ENCODE data around the gene RNF212B.
"Not testable (repeated sequence)": the region's sequence is repeated elsewhere in the genome, so short reads cannot be mapped to it uniquely, and the experiment has no call there.

Gene RNF212B

DNA sequence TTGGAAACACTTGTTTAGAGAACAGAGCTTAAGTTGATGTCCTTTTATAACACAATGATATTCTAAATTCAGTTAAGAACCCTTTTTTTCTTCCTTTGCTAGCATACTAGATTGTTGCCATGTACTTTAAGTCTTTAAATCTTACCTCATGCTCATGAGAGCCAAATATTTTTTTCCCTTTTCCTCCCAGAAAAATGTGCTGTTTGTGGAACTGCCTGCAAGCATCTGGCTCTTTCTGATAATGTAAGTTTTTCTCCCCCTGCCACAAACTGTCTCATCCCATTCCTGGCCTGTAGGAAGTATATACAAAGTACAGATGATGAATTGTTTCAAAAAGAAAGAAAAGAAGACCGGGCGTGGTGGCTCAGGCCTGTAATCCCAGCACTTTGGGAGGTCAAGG is 5.3 kb downstream of the RNF212B start:
- no peak for DNase-seq (ENCODE audit: low read depth)

- DNase-seq (ENCODE audit: low read depth), result no peak
Measured at GRCh38 chr14:23245282-23245681, 7.5 kb downstream of the RNF212B start.

DNA sequence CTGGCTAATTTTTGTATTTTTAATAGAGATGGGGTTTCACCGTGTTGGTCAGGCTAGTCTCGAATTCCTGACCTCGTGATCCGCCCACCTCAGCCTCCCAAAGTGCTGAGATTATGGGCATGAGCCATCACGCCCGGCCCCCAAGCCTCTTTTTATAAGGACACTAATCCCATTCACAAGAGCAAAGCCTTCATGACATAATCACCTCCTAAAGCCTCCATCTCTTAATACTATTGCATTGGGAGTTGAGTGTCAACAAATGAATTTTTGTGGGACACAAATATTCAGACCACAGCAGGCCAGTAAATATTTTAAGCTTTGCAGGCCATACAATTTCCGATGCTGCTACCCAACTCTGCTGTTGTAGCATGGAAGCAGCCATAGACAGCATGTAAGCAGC is 10.9 kb downstream of the RNF212B start:
- DNase-seq (ENCODE audit: low read depth), result no peak

DNA sequence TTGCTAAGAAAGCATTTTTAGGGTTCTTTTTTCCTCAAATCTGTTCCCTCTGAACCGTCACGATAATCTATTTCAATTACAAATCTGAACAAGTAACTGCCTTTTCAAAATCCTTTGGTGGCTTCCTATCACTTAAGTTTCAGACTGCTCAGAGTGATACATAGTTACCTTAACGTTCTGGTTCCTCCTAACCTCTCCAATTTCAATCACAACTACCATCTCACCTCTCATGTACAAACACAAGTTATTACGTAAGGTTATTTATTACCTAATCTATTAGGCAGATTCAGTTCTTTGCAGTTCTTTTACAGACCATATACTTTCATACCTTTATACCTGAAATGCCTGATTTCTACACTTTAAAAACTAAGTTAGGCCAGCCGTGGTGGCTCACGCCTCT is 12.1 kb downstream of the RNF212B start:
- DNase-seq (ENCODE audit: low read depth), result no peak

DNA sequence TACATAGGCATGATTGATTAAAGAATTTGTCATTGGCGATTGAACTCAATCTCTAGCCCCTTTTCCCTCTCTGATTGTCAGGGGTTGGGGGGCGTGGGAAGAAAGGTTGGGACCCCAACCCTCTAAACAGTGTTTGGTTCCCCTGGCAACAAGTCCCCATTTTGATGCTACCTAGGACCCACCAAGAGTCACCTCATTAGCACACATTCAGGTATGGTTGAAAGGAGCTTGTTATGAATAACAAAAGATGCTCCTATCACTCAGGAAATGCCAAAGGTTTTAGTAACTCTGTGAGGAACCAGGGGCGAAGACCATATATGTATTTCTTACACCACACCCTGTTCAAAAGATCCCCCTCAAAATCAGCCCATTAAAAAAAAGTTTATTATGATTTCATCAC is 14.3 kb downstream of the RNF212B start:
- DNase-seq (ENCODE audit: low read depth), result no peak

DNA sequence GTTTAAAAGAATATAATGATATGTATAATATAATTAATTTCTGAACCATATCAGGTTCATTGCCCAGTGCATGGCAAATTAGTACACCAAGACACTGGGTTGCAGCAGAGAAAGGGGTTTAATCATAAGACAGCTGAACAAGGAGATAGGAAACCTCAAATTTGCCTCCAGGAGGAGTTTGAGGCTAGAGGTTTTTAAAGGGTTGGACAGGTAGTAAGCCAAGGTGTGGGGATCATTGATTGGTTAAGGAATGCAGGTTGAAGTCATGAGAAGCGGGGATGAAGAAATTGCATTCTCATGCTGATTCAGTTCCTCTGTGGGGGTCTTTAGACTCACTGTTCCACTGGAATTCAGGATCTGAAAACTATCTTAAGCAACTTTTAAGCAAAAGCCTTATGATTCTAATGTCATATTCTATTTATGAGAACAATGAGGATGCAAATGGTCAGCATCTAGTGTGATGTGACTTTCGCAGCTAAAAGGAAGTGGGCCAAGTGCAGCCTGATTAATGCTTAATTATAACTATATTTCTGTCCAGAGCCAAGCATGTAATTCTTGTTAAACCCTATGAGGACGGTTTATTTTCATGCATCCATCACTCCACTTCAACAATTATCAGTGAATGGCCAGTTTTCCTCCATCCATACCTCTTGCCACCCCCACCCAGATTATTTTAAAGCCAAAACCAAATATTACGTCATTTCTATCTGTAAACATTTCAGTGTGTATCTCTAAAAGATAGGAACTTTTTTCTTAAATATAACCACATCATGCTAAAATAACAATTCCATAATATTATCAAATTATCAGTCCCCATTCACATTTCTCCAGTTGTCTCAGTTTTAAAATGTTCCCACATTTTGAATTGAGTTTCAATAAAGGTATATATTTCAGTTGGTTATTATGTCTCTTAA is 14.9 kb downstream of the RNF212B start:
- DNase-seq (ENCODE audit: low read depth), result no peak

DNA sequence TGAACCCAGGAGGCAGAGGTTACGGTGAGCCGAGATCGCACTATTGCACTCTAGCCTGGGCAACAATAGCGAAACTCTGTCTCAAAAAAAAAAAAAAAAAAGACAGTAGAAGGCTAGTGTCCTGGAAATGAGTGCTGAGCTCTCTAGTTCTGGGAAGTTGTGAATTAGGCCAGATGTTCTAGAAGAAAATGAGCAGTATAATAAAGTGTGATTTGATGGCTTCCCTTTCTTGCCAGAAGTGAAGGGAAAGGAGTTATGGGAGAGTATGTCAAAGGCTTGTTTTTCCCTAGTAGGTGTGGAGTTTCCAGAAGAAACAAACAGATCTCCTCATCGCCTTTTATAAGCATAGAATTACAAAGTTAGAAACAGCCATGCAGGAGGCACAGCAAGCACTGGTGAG is 20.5 kb downstream of the RNF212B start:
- no peak for DNase-seq (ENCODE audit: low read depth)

DNA sequence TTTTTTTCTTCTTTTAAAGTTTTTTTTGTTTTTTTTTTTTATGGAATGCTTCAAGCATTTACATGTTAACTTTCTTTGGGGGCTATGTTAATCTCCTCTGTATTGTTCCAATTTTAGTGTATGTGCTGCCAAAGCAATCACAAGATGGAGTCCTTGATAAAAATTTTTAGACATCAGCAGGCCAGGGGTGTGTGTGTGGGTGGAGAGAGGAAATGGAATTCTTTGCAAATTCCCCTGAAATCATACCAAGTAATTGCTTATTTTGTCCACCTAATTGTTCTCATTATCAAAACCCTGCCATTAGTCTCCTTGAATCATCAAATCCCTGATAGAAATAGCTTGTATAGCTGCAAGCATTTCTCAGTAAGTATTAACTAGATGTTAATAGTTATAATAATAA is 21.7 kb downstream of the RNF212B start:
- DNase-seq (ENCODE audit: low read depth), result no peak

DNA sequence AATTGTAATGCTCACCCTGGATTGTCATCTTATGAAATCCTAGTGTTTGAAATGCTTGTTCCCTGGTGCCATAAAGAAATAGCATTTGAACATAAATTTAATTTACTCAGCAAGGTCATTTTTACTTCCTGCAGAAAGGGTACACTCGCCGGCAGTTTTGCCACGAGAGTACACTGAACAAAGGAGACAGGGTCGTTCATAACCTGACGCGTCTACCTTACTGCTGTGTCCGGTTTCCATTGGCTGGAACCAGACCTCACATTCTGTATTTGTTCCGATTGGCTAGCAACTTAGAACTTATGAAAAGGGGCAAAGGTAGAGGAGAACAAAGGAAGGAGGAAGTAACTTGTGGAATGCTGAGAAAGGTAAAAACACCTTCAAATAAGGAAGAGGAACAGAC is 23.1 kb downstream of the RNF212B start:
- DNase-seq (ENCODE audit: low read depth), result not testable (repeated sequence)

DNA sequence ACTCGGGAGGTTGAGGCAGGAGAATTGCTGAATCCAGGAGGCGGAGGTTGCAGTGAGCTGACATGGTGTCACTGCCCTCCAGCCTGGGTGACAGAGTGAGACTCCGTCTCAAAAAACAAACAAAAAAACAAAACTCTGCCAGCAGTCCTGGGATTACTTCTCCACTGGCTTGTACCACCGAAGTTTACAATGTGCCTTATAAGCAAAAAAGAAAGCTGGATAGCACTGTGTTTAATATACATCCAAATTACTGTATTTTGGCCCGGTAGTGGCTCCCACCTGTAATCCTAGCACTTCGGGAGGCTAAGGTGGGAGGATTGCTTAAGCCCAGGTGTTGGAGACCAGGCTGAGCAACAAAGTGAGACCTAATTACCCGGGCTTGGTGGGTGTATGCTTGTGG is 31.5 kb downstream of the RNF212B start:
- no peak for DNase-seq (ENCODE audit: low read depth)

DNA sequence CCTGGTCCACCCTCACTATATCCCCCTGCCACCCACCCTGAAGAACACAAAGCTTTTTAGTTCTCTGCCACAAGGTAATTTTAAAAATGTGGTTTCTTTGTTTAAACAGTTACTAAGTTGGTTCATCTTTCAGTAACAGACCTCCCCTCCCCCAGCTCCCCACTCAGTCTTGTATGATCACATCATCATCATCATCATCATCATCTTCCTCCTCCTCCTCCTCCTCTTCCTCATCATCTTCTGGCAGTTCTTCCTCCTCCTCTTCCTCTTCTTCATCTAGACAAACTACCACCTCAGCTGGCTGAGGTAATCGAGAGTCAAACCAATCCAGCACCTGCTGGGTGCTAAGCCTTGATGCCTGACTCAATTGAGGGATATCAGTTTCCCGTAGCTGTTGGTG is 37.7 kb downstream of the RNF212B start:
- no peak for DNase-seq (ENCODE audit: low read depth)

DNA sequence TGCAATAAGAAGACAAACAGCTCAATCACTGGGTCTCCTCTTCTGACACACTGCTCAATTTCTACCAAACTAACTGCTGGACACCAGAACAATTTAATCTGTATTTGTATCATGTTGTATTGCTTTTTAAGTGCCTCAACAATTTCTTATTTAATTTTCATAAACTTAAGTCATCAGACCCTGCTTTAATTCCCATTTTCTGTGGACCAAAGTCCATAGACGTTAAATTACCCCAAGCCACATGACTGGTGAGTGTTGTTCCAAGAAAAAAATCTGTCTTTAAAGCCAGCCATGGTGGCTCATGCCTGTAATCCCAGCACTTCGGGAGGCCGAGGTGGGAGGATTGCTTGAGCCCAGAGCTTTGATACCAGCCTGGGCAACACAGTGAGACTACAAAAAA is 39.5 kb downstream of the RNF212B start:
- DNase-seq (ENCODE audit: low read depth), result no peak

GRCh38 chr14:23277928-23278327 is 40.2 kb downstream of the RNF212B start:
- DNase-seq (ENCODE audit: low read depth), result not testable (repeated sequence)

- DNase-seq (ENCODE audit: low read depth), result no peak
Measured at GRCh38 chr14:23281247-23281646, 43.5 kb downstream of the RNF212B start.

GRCh38 chr14:23284654-23285529 is 47.2 kb downstream of the RNF212B start:
- peak; percentile 20 for DNase-seq (ENCODE audit: low read depth)

- no peak for DNase-seq (ENCODE audit: low read depth)
Measured at GRCh38 chr14:23285530-23286019, 47.8 kb downstream of the RNF212B start.

- peak; percentile 98 for DNase-seq (ENCODE audit: low read depth)
Measured at GRCh38 chr14:23286020-23286901, 48.5 kb downstream of the RNF212B start, which contains the start of gene HOMEZ. HOMEZ (minus strand) TSS chr14:23286132; CDS start chr14:23285952, 180 bp downstream.

DNA sequence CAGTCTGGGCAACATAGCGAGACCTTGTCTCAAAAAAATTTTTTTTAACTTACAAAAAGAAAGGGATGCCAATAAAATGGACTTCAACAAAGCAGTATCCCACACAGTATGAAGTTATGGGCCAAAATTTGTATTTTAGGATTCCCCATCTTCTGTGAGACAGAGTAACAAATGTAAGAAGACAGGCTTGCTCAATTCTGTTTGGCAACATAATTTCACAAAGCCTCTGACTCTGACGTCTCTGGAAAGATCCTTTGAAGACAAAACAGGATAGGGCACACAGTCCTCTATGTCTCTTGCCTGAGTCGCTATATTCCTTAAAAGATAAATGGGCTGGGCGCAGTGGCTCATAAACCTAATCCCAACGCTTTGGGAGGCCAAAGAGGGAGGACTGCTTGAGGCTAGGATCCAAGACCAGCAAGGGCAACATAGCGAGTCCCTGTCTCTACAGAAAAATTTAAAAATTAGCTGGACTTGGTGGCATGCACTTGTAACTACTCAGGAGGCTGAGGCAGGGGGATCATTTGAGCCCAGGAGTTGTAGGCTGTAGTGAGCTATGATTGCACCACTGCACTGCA is 49.3 kb downstream of the RNF212B start:
- DNase-seq (ENCODE audit: low read depth), result no peak

DNA sequence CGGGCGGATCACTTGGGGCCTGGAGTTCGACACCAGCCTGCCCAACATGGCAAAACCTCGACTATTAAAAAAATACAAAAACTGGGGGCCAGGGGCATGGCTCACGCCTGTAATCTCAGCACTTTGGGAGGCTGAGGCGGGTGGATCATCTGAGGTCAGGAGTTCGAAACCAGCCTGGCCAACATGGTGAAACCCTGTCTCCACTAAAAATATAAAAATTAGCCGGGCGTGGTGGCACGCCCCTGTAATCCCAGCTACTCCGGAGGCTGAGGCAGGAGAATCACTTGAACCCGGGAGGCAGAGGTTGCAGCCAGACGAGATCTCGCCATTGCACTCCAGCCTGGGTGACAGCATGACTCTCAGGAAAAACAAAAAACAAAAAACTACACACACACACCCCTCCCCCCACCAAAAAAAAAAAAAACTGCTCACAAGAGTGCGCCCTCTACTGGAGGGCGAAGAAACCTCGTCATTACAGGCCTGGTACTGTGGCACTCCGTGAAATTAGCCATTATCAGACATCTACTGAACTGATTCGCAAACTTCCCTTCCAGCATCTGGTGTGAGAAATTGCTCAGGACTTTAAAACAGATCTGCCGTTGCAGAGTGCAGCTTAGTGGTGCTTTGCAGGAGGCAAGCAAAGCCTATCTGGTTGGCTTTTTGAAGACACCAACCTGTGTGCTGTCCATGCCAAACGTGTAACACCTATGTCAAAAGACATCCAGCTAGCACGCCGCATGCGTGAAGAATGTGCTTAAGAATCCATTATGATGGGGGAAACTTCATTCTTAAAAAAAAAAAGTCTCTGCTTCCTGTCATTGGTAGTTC is 57.2 kb downstream of the RNF212B start:
- peak; percentile 26 for DNase-seq (ENCODE audit: low read depth)

GRCh38 chr14:23296012-23296777 is 58.5 kb downstream of the RNF212B start:
- DNase-seq (ENCODE audit: low read depth), result no peak
